Smooth muscle cell (in vitro differentiated cells): ENCODE data around the gene HOATZ. TPM values are rescaled to one million over a fixed set of nuclear protein-coding genes. Genes with fewer than 3 reads are reported as not detected.

Experiments
- DNase-seq: peaks from one replicate; lab custom pipeline; 2025; ENCODE audit not compliant: unreplicated experiment; lab: John Stamatoyannopoulos, UW
- H2AFZ ChIP-seq: fragments of 200-600 bp; sonication (generic); 2 replicates; pipeline ENCODE4 v1.6.0; 2016; ENCODE audit warnings: antibody characterized with exemption, low read depth, mild to moderate bottlenecking
- H3F3A ChIP-seq: fragments of 200-600 bp; sonication (generic); 2 replicates; pipeline ENCODE4 v1.6.0; 2017; ENCODE audit warnings: antibody characterized with exemption, low read depth
- H3K27ac ChIP-seq: fragments of 200-600 bp; sonication (generic); 2 replicates; pipeline ENCODE4 v1.5.1; 2016; ENCODE audit warnings: low read depth, mild to moderate bottlenecking
- H3K27me3 ChIP-seq: fragments of 200-600 bp; sonication (generic); 2 replicates; pipeline ENCODE4 v1.6.1; 2016; ENCODE audit warnings: low read depth, mild to moderate bottlenecking
- H3K36me3 ChIP-seq: fragments of 200-600 bp; sonication (generic); 2 replicates; pipeline ENCODE4 v1.5.1; 2016; ENCODE audit warnings: low read depth
- H3K4me1 ChIP-seq: fragments of 200-600 bp; sonication (generic); 2 replicates; pipeline ENCODE4 v1.5.1; 2016; ENCODE audit warnings: low read depth
- H3K4me2 ChIP-seq: fragments of 200-600 bp; sonication (generic); 2 replicates; pipeline ENCODE4 v1.6.0; 2016; ENCODE audit warnings: mild to moderate bottlenecking
- H3K4me3 ChIP-seq: fragments of 200-600 bp; sonication (generic); 2 replicates; pipeline ENCODE4 v1.5.1; 2016; ENCODE audit warnings: mild to moderate bottlenecking
- H3K79me2 ChIP-seq: fragments of 200-600 bp; sonication (generic); 2 replicates; pipeline ENCODE4 v1.6.0; 2016; ENCODE audit warnings: low read depth, mild to moderate bottlenecking
- H3K9ac ChIP-seq: fragments of 200-600 bp; sonication (generic); 2 replicates; pipeline ENCODE4 v1.6.0; 2016; ENCODE audit warnings: low read depth
- H3K9me3 ChIP-seq: fragments of 200-600 bp; sonication (generic); replicated peaks from 2 replicates; pipeline ENCODE4 v1.5.1; 2016; ENCODE audit warnings: low read depth
- H4K20me1 ChIP-seq: fragments of 200-600 bp; sonication (generic); 2 replicates; pipeline ENCODE4 v1.6.0; 2016; ENCODE audit warnings: low read depth
- WGBS: methylation state at CpG from one replicate; pipeline ENCODE4 v1.1.7; 2016; ENCODE audit warnings: low lambda C conversion rate; 5-methylcytosine and 5-hydroxymethylcytosine counted together
- polyA plus RNA-seq: library from polyadenylated mRNA; unstranded; fragments of >200 nt; fragmentation: Nextera tagmentation; extraction: Ambion mirVana; gene quantifications from 2 replicates; pipeline ENCODE4 v1.2.1, GENCODE V29; 2016
- total RNA-seq: library from RNA; depleted of rRNA; stranded (reverse); fragments of >200 nt; gene quantifications from 2 replicates; pipeline ENCODE4 v1.2.3, GENCODE V29; 2014
- TF ChIP-seq, protein P1 (sequence below): fragments of 200-600 bp; sonication (generic); IDR thresholded peaks from 2 replicates; pipeline ENCODE4 v1.5.1; 2017; ENCODE audit warnings: borderline replicate concordance, mild to moderate bottlenecking, antibody characterized with exemption; ENCODE audit not compliant: insufficient read depth, poor library complexity, severe bottlenecking

The HOATZ gene
- 0.85 TPM in 1 of 2 replicates, not detected in the other for total RNA-seq
- 1.2 and 1.5 TPM in 2 replicates for polyA plus RNA-seq

DNA sequence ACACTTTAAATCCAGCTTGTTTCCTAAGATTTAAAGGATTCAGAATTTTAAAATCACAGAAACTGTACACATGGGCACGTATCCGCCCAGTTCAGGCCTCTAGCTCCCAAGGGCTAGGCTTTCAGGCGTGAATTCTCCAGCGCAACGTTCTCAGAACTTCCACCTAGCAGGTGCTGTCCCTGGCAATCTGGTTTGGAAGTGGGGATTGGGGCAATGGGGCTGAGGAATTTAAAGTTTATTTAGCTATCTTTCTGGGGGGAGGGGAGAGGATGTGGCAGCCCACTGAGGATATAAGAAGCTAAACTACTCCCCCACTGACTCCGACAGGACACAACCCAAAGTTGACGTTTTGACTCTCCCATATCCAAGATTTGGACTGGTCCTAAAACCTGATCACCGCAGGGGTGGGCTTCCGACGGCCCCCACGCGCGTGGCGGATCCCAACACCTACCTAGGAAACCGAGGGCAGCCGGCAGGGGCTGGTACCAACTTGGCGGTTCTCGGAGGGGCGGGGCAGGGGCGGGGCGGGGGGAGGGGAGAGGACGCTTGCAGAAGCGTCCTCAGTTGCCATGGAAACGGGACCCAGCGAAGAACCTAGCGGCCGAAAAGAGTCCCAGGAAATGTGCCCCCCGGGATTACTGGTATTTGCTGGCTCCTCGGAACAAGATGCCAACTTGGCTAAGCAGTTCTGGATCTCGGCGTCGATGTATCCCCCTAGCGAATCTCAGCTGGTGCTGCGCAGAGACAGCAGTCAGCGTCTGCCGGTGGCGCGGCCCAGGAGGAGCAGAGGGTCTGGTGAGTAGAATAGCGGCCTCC lies at the start of gene HOATZ:
TSS of gene HOATZ (plus strand) at position 563 of the 816 bp plus-strand sequence. CDS start at position 570, 7 bp downstream.
- H2AFZ ChIP-seq: no peak within 1 kb of the TSS

DNA sequence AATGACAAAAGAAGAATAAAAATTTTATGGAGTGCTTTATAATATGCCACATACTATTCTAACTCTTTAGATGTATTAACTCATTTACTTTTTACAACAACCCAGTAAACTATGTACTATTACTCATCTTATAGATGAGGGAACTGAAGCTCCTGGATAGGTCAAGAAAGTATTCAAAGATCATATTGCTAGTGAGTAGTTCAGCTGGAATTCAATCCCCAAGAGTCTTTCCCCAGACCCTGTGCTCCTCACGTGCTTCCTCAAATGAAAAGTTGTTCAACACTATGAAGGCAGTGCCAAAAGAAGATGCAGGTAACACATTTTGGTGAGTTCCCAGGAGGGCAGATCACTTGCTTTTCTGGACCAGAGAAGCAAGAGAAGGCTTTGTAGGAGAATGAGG lies 49.2 kb upstream of the HOATZ start:
- WGBS: 30% methylated on average over 1 of the region's 1 CpG
- Histone ChIP-seq H3K4me3 (no peak overlapping the region), H3K4me2 (no peak overlapping the region), H3F3A (no peaks in the 10 kb centered on the region), H3K4me1 (peaks cover 12% of the 10 kb centered on the region), H3K79me2 (no peaks in the 10 kb centered on the region), H3K9ac (no peak overlapping the region), H4K20me1 (no peaks in the 10 kb centered on the region), H3K36me3 (no peaks in the 10 kb centered on the region), H3K27me3 (no peaks in the 10 kb centered on the region), H2AFZ (no peak overlapping the region), H3K9me3 (no peaks in the 10 kb centered on the region), H3K27ac (no peak overlapping the region)
- TF ChIP-seq, protein P1, sequence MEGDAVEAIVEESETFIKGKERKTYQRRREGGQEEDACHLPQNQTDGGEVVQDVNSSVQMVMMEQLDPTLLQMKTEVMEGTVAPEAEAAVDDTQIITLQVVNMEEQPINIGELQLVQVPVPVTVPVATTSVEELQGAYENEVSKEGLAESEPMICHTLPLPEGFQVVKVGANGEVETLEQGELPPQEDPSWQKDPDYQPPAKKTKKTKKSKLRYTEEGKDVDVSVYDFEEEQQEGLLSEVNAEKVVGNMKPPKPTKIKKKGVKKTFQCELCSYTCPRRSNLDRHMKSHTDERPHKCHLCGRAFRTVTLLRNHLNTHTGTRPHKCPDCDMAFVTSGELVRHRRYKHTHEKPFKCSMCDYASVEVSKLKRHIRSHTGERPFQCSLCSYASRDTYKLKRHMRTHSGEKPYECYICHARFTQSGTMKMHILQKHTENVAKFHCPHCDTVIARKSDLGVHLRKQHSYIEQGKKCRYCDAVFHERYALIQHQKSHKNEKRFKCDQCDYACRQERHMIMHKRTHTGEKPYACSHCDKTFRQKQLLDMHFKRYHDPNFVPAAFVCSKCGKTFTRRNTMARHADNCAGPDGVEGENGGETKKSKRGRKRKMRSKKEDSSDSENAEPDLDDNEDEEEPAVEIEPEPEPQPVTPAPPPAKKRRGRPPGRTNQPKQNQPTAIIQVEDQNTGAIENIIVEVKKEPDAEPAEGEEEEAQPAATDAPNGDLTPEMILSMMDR: no peak
- DNase-seq: no peak

More for the DNA sequence above, at the start of gene HOATZ:
- Histone ChIP-seq H3K36me3 (no peaks in the 10 kb centered on the region), H3K4me3 (peak within 1 kb of the TSS; percentile 36), H3K27ac (peak within 1 kb of the TSS; percentile 24), H3K9ac (no peak within 1 kb of the TSS), H3F3A (peaks cover 21% of the 10 kb centered on the region), H3K4me2 (peak within 1 kb of the TSS; percentile 95), H3K27me3 (no peaks in the 10 kb centered on the region), H3K9me3 (no peaks in the 10 kb centered on the region), H3K4me1 (peaks cover 30% of the 10 kb centered on the region), H4K20me1 (no peaks in the 10 kb centered on the region), H3K79me2 (no peaks in the 10 kb centered on the region)
- 14% methylated on average over 33 of the region's 39 CpGs for whole genome bisulfite sequencing
- DNase-seq: no peak
- TF ChIP-seq, protein P1: no peak

DNA sequence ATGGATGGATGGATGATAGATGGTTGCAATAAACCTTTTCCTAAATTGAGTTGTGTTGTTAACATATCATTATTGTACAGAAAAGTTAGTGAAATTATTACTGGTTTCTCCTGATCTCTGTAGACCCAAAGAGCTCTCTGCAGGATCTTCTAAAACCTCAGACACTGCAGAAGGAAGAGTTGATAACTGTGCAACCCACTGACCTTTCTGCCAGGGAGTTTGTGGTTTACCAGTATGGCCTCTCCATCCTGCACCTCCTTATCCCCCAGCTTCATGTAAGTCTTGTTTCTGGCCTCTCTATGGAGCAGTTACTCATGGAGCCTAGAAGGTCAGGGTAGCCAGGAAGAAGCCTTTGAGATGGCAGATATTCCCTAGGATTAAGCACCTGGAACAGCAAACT lies 48.0 kb upstream of the HOATZ start:
- no peaks in the 10 kb centered on the region for H3K36me3 ChIP-seq
- no peak overlapping the region for H3K9ac ChIP-seq
- H3K4me1 ChIP-seq: peaks cover 12% of the 10 kb centered on the region
- no peak overlapping the region for H3K27ac ChIP-seq
- H3K9me3 ChIP-seq: no peaks in the 10 kb centered on the region
- H4K20me1 ChIP-seq: no peaks in the 10 kb centered on the region
- no peak overlapping the region for H2AFZ ChIP-seq
- H3K4me3 ChIP-seq: no peak overlapping the region
- H3K79me2 ChIP-seq: no peaks in the 10 kb centered on the region
- no peaks in the 10 kb centered on the region for H3K27me3 ChIP-seq
- no peak for DNase-seq
- no peak overlapping the region for H3K4me2 ChIP-seq
- TF ChIP-seq, protein P1: no peak
- no peaks in the 10 kb centered on the region for H3F3A ChIP-seq
